ENCODE data around the gene RTCA. TPM values are rescaled to one million over a fixed set of nuclear protein-coding genes. Genes with fewer than 3 reads are reported as not detected.
"Not testable (repeated sequence)": the region's sequence is repeated elsewhere in the genome, so short reads cannot be mapped to it uniquely, and the experiment has no call there.

Gene RTCA
- total RNA-seq, 4 donors from 2014 or later: 22.3 to 32.8 (median 24.8) TPM

DNA sequence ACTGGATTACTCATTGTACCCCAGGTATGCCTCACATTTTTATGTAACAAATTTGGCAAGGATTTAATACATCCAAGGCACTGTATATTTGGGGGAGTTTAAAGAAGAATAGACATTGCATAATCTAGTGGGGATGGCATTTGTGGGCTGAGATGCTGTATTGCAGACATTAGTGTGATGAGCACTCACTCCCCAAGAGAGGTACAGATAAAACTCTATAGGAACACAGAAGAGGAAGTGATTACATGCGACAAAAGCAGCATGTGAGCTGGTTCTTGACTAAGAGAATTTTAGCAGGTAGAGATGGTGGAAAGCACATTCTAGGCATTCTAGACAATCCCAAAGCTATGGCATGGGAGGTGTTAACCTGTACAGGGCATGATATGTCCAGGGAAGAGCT, 62.1 kb downstream of the RTCA start:
- in situ Hi-C loops (cut with MboI; ENCODE audit: low sequenced_read_pairs in 4 of 4): no loop called here
- no peak overlapping the region for H3K27ac ChIP-seq
- H3K4me3 ChIP-seq: no peak overlapping the region
- peaks cover 8 to 9% of the 10 kb centered on the region in 2 donors for H3K4me1 ChIP-seq
- ATAC-seq (no peak), DNase-seq (no peak)
- H3K27me3 ChIP-seq: no peaks in the 10 kb centered on the region
- intact Hi-C loops (cut with DNase I; ENCODE audit: low total_unique reads): no loop called here
- H3K36me3 ChIP-seq: no peaks in the 10 kb centered on the region
- no peaks in the 10 kb centered on the region for H3K9me3 ChIP-seq
- TF ChIP-seq, protein P1, sequence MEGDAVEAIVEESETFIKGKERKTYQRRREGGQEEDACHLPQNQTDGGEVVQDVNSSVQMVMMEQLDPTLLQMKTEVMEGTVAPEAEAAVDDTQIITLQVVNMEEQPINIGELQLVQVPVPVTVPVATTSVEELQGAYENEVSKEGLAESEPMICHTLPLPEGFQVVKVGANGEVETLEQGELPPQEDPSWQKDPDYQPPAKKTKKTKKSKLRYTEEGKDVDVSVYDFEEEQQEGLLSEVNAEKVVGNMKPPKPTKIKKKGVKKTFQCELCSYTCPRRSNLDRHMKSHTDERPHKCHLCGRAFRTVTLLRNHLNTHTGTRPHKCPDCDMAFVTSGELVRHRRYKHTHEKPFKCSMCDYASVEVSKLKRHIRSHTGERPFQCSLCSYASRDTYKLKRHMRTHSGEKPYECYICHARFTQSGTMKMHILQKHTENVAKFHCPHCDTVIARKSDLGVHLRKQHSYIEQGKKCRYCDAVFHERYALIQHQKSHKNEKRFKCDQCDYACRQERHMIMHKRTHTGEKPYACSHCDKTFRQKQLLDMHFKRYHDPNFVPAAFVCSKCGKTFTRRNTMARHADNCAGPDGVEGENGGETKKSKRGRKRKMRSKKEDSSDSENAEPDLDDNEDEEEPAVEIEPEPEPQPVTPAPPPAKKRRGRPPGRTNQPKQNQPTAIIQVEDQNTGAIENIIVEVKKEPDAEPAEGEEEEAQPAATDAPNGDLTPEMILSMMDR (IDR thresholded peaks at IDR 0.05 in 4 of 5, conservative IDR thresholded peaks at IDR 0.05 in 1 of 5): no peak
- no peak for TF ChIP-seq POLR2A (IDR thresholded peaks at IDR 0.05)

DNA sequence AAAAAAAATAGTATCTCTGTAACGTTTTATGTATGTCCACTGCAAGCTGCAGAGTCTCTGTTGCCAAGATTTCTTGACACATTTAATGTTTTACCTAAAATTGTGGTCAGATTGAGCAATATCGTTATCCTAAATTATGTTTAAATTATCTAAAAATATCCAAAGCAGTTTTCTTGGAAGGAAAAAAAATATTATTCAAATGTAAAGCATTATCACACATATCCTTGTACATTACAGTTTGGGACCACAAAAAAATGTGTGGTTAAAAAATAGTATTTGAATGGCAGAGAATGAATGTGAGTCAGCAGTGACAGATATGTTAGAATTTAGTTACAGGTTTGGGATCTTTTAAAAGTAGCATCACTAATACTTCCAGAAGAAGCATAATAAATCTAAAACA, 65.1 kb downstream of the RTCA start:
- in situ Hi-C loops (cut with MboI; ENCODE audit: low sequenced_read_pairs in 4 of 4); H3K9me3 ChIP-seq; H3K36me3 ChIP-seq; H3K4me3 ChIP-seq; H3K27ac ChIP-seq; intact Hi-C loops (cut with DNase I; ENCODE audit: low total_unique reads); DNase-seq; ATAC-seq; H3K4me1 ChIP-seq; H3K27me3 ChIP-seq: not testable (repeated sequence)

DNA sequence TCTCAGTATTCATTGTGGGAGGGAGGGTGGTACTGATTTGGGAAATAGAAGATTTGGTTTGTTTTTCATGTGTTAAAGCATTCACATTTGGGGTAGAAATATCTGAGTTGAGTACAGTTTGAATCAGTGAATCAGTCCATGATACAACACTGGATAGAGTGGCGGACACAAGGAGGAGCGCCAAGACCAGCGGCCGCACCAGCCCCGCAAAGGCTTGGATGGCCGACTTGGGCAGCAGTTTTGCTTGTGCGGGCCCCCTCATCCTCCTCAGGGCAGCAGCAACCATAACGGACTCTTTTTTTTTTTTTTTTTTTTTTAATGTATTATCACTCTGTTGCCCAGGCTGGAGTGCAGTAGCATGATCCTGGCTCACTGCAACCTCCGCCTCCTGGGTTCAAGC, 66.3 kb downstream of the RTCA start:
- Histone ChIP-seq H3K4me1 (no peaks in the 10 kb centered on the region), H3K9me3 (no peaks in the 10 kb centered on the region), H3K27ac (no peak overlapping the region), H3K36me3 (no peaks in the 10 kb centered on the region), H3K27me3 (no peaks in the 10 kb centered on the region), H3K4me3 (no peak overlapping the region)
- in situ Hi-C loops (cut with MboI; ENCODE audit: low sequenced_read_pairs in 4 of 4): no loop called here
- ATAC-seq: no peak
- no peak for DNase-seq
- intact Hi-C loops (cut with DNase I; ENCODE audit: low total_unique reads): no loop called here
- no peak for TF ChIP-seq POLR2A (IDR thresholded peaks at IDR 0.05)
- TF ChIP-seq, protein P1 (IDR thresholded peaks at IDR 0.05 in 4 of 5, conservative IDR thresholded peaks at IDR 0.05 in 1 of 5): no peak

DNA sequence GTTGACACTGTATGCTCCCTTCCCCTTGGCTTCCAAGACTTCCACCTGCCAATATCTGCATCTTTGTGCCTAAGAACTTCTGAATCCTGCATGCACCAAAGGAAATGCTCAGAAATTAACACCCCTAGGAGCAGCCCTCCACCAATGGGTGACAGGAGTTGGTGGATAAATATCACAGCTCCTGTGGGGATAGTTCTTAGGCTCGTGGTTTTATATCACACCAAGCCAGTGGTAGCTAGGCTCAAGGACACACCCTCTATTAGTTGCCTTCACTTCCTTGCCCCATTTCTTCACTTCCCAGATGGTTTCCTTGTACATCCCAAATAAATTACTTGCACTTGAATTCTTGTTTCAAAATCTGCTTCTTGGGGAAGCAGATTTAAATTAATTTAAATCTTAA, 69.4 kb downstream of the RTCA start:
- intact Hi-C loops (cut with DNase I; ENCODE audit: low total_unique reads) (no loop called here), in situ Hi-C loops (cut with MboI; ENCODE audit: low sequenced_read_pairs in 4 of 4) (no loop called here)
- ATAC-seq (no peak), DNase-seq (no peak)
- Histone ChIP-seq H3K4me3 (no peak overlapping the region), H3K9me3 (no peaks in the 10 kb centered on the region), H3K36me3 (no peaks in the 10 kb centered on the region), H3K27me3 (no peaks in the 10 kb centered on the region), H3K4me1 (no peaks in the 10 kb centered on the region), H3K27ac (no peak overlapping the region)
- TF ChIP-seq, protein P1 (IDR thresholded peaks at IDR 0.05 in 4 of 5, conservative IDR thresholded peaks at IDR 0.05 in 1 of 5): no peak
- no peak for TF ChIP-seq POLR2A (IDR thresholded peaks at IDR 0.05)

DNA sequence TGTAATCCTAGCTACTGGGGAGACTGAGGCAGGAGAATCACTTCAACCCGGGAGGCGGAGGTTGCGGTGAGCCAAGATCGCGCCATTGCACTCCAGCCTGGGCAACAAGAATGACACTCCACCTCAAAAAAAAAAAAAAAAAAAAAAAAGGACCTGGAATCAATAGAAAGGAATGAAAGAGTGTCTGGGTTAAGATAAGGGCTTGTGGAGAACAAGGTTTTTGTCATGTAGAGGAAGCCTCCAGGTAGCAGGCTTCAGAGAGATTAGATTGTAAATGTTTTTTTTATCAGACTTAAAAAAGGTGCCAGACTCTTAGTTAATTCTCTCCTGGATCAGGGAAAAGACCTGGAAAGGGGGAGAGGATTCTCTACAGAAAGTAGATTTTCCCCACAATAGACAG, 71.9 kb downstream of the RTCA start:
- H3K4me3 ChIP-seq; H3K4me1 ChIP-seq; H3K36me3 ChIP-seq; intact Hi-C loops (cut with DNase I; ENCODE audit: low total_unique reads); H3K27me3 ChIP-seq; H3K27ac ChIP-seq; H3K9me3 ChIP-seq; ATAC-seq; in situ Hi-C loops (cut with MboI; ENCODE audit: low sequenced_read_pairs in 4 of 4); DNase-seq: not testable (repeated sequence)

DNA sequence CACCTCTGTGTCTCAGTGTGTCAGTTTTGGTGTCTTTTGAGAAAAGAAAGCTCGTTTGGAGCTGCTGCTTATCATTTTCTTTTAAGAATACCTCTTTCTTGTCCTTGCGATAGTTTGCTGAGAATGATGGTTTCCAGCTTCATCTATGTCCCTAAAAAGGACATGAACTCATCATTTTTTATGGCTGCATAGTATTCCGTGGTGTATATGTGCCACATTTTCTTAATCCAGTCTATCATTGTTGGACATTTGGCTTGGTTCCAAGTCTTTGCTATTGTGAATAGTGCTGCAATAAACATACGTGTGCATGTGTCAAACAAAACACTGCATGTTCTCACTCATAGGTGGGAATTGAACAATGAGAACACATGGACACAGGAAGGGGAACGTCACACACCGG, 73.7 kb downstream of the RTCA start:
- DNase-seq; in situ Hi-C loops (cut with MboI; ENCODE audit: low sequenced_read_pairs in 4 of 4); ATAC-seq; H3K9me3 ChIP-seq; H3K36me3 ChIP-seq; H3K27ac ChIP-seq; H3K4me3 ChIP-seq; H3K4me1 ChIP-seq; H3K27me3 ChIP-seq; intact Hi-C loops (cut with DNase I; ENCODE audit: low total_unique reads): not testable (repeated sequence)

Data from gastrocnemius medialis (tissue), 4 donors.